H9 (cell line): Measurements from ENCODE around the gene KCNE4. TPM values are rescaled to one million over a fixed set of nuclear protein-coding genes. Genes with fewer than 3 reads are reported as not detected.

Experiments
- DNase-seq: peaks from one replicate; pipeline ENCODE4 v3.0.0-alpha.2; 2017
- H2AFZ ChIP-seq: one replicate; pipeline ENCODE4 v1.6.1; 2013; ENCODE audit warnings: mild to moderate bottlenecking, low read length, control low read depth, moderate library complexity
- H2AK5ac ChIP-seq: 2 replicates; pipeline ENCODE4 v1.6.1; 2013; ENCODE audit warnings: low read length, control low read depth, mixed read lengths; ENCODE audit not compliant: insufficient read length
- H2BK120ac ChIP-seq: one replicate; pipeline ENCODE4 v1.6.1; 2013; ENCODE audit warnings: low read depth, mild to moderate bottlenecking, low read length, control low read depth, inconsistent platforms; ENCODE audit not compliant: poor library complexity, severe bottlenecking
- H2BK12ac ChIP-seq: 2 replicates; pipeline ENCODE4 v1.6.1; 2013; ENCODE audit warnings: low read length, control low read depth, mixed read lengths, low read depth; ENCODE audit not compliant: insufficient read length
- H2BK15ac ChIP-seq: 2 replicates; pipeline ENCODE4 v1.6.1; 2013; ENCODE audit warnings: low read depth, low read length, control low read depth
- H2BK20ac ChIP-seq: one replicate; pipeline ENCODE4 v1.6.1; 2013; ENCODE audit warnings: low read depth, mild to moderate bottlenecking, low read length, control low read depth, inconsistent platforms; ENCODE audit not compliant: poor library complexity, severe bottlenecking
- H2BK5ac ChIP-seq: 2 replicates; pipeline ENCODE4 v1.6.1; 2013; ENCODE audit warnings: low read length, control low read depth, mixed read lengths; ENCODE audit not compliant: insufficient read length
- H3K14ac ChIP-seq: 2 replicates; pipeline ENCODE4 v1.6.1; 2013; ENCODE audit warnings: low read length, control low read depth; ENCODE audit not compliant: insufficient read depth
- H3K18ac ChIP-seq: 2 replicates; pipeline ENCODE4 v1.6.1; 2013; ENCODE audit warnings: low read depth, mild to moderate bottlenecking, mixed read lengths, low read length, control low read depth; ENCODE audit not compliant: insufficient read length
- H3K23ac ChIP-seq: 2 replicates; pipeline ENCODE4 v1.6.1; 2013; ENCODE audit warnings: low read length, control low read depth, mixed read lengths, low read depth; ENCODE audit not compliant: insufficient read length
- H3K23me2 ChIP-seq: 2 replicates; pipeline ENCODE4 v1.6.1; 2013; ENCODE audit warnings: low read depth, mild to moderate bottlenecking, mixed read lengths, low read length, control low read depth; ENCODE audit not compliant: insufficient read length, poor library complexity, severe bottlenecking
- H3K27ac ChIP-seq: 2 replicates; pipeline ENCODE4 v1.5.1; 2013; ENCODE audit warnings: low read length, control low read depth, mixed read lengths, low read depth; ENCODE audit not compliant: insufficient read length
- H3K27me3 ChIP-seq: 2 replicates; pipeline ENCODE4 v1.6.1; 2013; ENCODE audit warnings: low read length, control low read depth, inconsistent platforms; ENCODE audit not compliant: insufficient read depth
- H3K4ac ChIP-seq: 2 replicates; pipeline ENCODE4 v1.6.1; 2013; ENCODE audit warnings: low read depth, mild to moderate bottlenecking, control low read depth, inconsistent platforms, low read length, moderate library complexity
- H3K4me1 ChIP-seq: 2 replicates; pipeline ENCODE4 v1.6.1; 2013; ENCODE audit warnings: low read length, control low read depth, inconsistent platforms; ENCODE audit not compliant: insufficient read depth
- H3K4me2 ChIP-seq: 2 replicates; pipeline ENCODE4 v1.6.1; 2013; ENCODE audit warnings: low read length, control low read depth, mixed read lengths; ENCODE audit not compliant: insufficient read length, insufficient read depth
- H3K56ac ChIP-seq: 2 replicates; pipeline ENCODE4 v1.6.1; 2013; ENCODE audit warnings: low read depth, mild to moderate bottlenecking, mixed read lengths, low read length, control low read depth; ENCODE audit not compliant: insufficient read length
- H3K79me1 ChIP-seq: 2 replicates; pipeline ENCODE4 v1.6.1; 2013; ENCODE audit warnings: low read depth, mild to moderate bottlenecking, moderate library complexity, low read length, control low read depth, inconsistent platforms; ENCODE audit not compliant: insufficient read depth, poor library complexity, severe bottlenecking
- H3K79me2 ChIP-seq: 2 replicates; pipeline ENCODE4 v1.6.1; 2013; ENCODE audit warnings: low read length, control low read depth, inconsistent platforms; ENCODE audit not compliant: insufficient read depth
- H3K9ac ChIP-seq: 2 replicates; pipeline ENCODE4 v1.6.1; 2013; ENCODE audit warnings: low read length, control low read depth, mixed read lengths; ENCODE audit not compliant: insufficient read length; ENCODE audit errors: extremely low read depth
- H3K9me3 ChIP-seq: one replicate; pipeline ENCODE4 v1.6.1; 2013; ENCODE audit warnings: low read depth, low read length, inconsistent platforms; ENCODE audit not compliant: control insufficient read depth
- H3T11ph ChIP-seq: one replicate; pipeline ENCODE4 v1.6.1; 2013; ENCODE audit warnings: mild to moderate bottlenecking, low read length, control low read depth, inconsistent platforms
- H4K20me1 ChIP-seq: one replicate; pipeline ENCODE4 v1.6.1; 2013; ENCODE audit not compliant: control insufficient read depth, insufficient read length, insufficient read depth
- H4K5ac ChIP-seq: 2 replicates; pipeline ENCODE4 v1.6.1; 2013; ENCODE audit warnings: low read depth, mild to moderate bottlenecking, mixed read lengths, low read length, control low read depth; ENCODE audit not compliant: insufficient read length
- H4K8ac ChIP-seq: replicated peaks from 2 replicates; pipeline ENCODE4 v1.6.1; 2013; ENCODE audit warnings: low read length, control low read depth, mixed read lengths, low read depth; ENCODE audit not compliant: insufficient read length
- H4K91ac ChIP-seq: 2 replicates; pipeline ENCODE4 v1.6.1; 2013; ENCODE audit warnings: low read depth, mild to moderate bottlenecking, moderate library complexity, mixed read lengths, low read length, control low read depth; ENCODE audit not compliant: insufficient read length
- H3K27ac Mint-ChIP-seq, 3 experiments: 2 replicates in 2 of 3; 3 replicates in 1 of 3; pipeline ENCODE4 v1.8.0; 2020 to 2021; ENCODE audit warnings: mixed read lengths in 3 of 3, mild to moderate bottlenecking in 1 of 3, moderate library complexity in 1 of 3
- H3K27me3 Mint-ChIP-seq: 2 replicates; pipeline ENCODE4 v1.8.0; 2021; ENCODE audit warnings: low read depth, mild to moderate bottlenecking, moderate library complexity, mixed read lengths
- H3K36me3 Mint-ChIP-seq, 3 experiments: 2 replicates in 2 of 3; 3 replicates in 1 of 3; pipeline ENCODE4 v1.8.0; 2020 to 2021; ENCODE audit warnings: low read depth in 3 of 3, mixed read lengths in 3 of 3; ENCODE audit not compliant: insufficient read depth in 1 of 3
- H3K4me1 Mint-ChIP-seq, 2 experiments: 2 replicates each; pipeline ENCODE4 v1.8.0; 2020; ENCODE audit warnings: mixed read lengths in 2 of 2
- H3K4me3 Mint-ChIP-seq, 2 experiments: 2 replicates in 1 of 2; 3 replicates in 1 of 2; pipeline ENCODE4 v1.8.0; 2020 to 2021; ENCODE audit warnings: mild to moderate bottlenecking in 2 of 2, mixed read lengths in 2 of 2, moderate library complexity in 1 of 2
- H3K9me3 Mint-ChIP-seq, 2 experiments: 2 replicates in 1 of 2; 3 replicates in 1 of 2; pipeline ENCODE4 v1.8.0; 2020; ENCODE audit warnings: mild to moderate bottlenecking in 2 of 2, mixed read lengths in 2 of 2, moderate library complexity in 1 of 2
- CTCF ChIP-seq: fragments of 200-600 bp; sonication (generic); conservative IDR thresholded peaks from 3 replicates; pipeline ENCODE4 v1.8.0; 2021; ENCODE audit warnings: antibody characterized with exemption, mild to moderate bottlenecking
- WGBS: extraction: QIAGEN DNeasy Blood & Tissue Kit; methylation state at CpG from one replicate; pipeline ENCODE4 v1.1.7; 2013; ENCODE audit warnings: missing lambda C conversion rate, low lambda C conversion rate, mixed read lengths; ENCODE audit not compliant: insufficient read length; ENCODE audit errors: extremely low coverage; 5-methylcytosine and 5-hydroxymethylcytosine counted together
- total RNA-seq: library from RNA; stranded (reverse); gene quantifications from 2 replicates; pipeline ENCODE4 v1.2.1, GENCODE V29; 2021

The KCNE4 gene
- total RNA-seq, 1 experiment from 2014 or later = 0.24 TPM

GRCh38 chr2:223044092-223044836, 7.7 kb upstream of the KCNE4 start:
- Histone ChIP-seq H4K8ac (no peak overlapping the region), H3K9me3 (no peaks in the 10 kb centered on the region), H3K14ac (no peak overlapping the region), H3K79me1 (no peaks in the 10 kb centered on the region), H3K23me2 (no peaks in the 10 kb centered on the region), H2AFZ (no peak overlapping the region), H2BK120ac (no peak overlapping the region), H3K23ac (no peak overlapping the region), H3K18ac (no peak overlapping the region), H2BK20ac (no peak overlapping the region), H3K4me1 (no peaks in the 10 kb centered on the region), H4K91ac (no peak overlapping the region), H2BK5ac (no peak overlapping the region), H3K56ac (no peak overlapping the region), H4K20me1 (no peaks in the 10 kb centered on the region), H3T11ph (no peak overlapping the region), H3K4me2 (no peak overlapping the region), H2BK15ac (no peak overlapping the region), H2AK5ac (no peak overlapping the region), H3K4ac (no peak overlapping the region), H3K27ac (no peak overlapping the region), H2BK12ac (no peak overlapping the region), H3K9ac (no peak overlapping the region), H4K5ac (no peak overlapping the region), H3K27me3 (no peaks in the 10 kb centered on the region), H3K79me2 (no peaks in the 10 kb centered on the region)
- Mint-ChIP-seq H3K4me3 (no peak overlapping the region), H3K4me1 (peaks cover 29 to 35% of the 10 kb centered on the region in 2 experiments), H3K27ac (no peak overlapping the region; a peak in 1 of 7 replicates), H3K36me3 (peaks cover 0 to 12% (median 7%) of the 10 kb centered on the region in 3 experiments; a peak in 4 of 7 replicates), H3K27me3 (no peaks in the 10 kb centered on the region), H3K9me3 (peaks cover 0 to 3% of the 10 kb centered on the region in 2 experiments; a peak in 1 of 5 replicates)
- no peak for TF ChIP-seq CTCF
- no CpG with 5 or more reads among the region's 12 CpGs for WGBS
- DNase-seq = no peak
